Lower lobe of right lung (tissue), 2 donors: ENCODE measurements around the gene GDPGP1. TPM values are rescaled to one million over a fixed set of nuclear protein-coding genes. Genes with fewer than 3 reads are reported as not detected.

Experiments used
- ATAC-seq, 2 donors: fragments of 200-7000 bp; cut with Tn5 transposase; one replicate each; pipeline ENCODE4 v1.9.1; 2020 to 2022; ENCODE audit warnings: mild to moderate bottlenecking in 2 of 2, moderate library complexity in 2 of 2
- DNase-seq: peaks from one replicate; pipeline ENCODE4 v3.0.0-alpha.2; 2020
- H3K27ac ChIP-seq: fragments of 200-600 bp; one replicate; pipeline ENCODE4 v1.8.0; 2022
- H3K27me3 ChIP-seq: fragments of 200-600 bp; one replicate; pipeline ENCODE4 v1.8.0; 2022; ENCODE audit warnings: low read depth
- H3K36me3 ChIP-seq: fragments of 200-600 bp; one replicate; pipeline ENCODE4 v1.8.0; 2022; ENCODE audit warnings: mild to moderate bottlenecking
- H3K4me1 ChIP-seq: fragments of 200-600 bp; one replicate; pipeline ENCODE4 v1.8.0; 2022
- H3K4me3 ChIP-seq: fragments of 200-600 bp; one replicate; pipeline ENCODE4 v1.8.0; 2022; ENCODE audit warnings: mild to moderate bottlenecking
- H3K9me3 ChIP-seq: fragments of 200-600 bp; one replicate; pipeline ENCODE4 v1.8.0; 2022
- CTCF ChIP-seq: fragments of 200-600 bp; IDR thresholded peaks from one replicate; pipeline ENCODE4 v1.8.0; 2022; ENCODE audit warnings: antibody characterized with exemption, mild to moderate bottlenecking
- intact Hi-C: fragments of 100-400 bp; cut with DNase I; formaldehyde crosslinking; loops from one replicate; pipeline ENCODE4 v1.11.0; 2022
- total RNA-seq: library from RNA; stranded (reverse); fragmentation: NEBNext Ultra II Directional; extraction: Animal tissue kit (Norgen Biotek cat#: 25700); gene quantifications from one replicate; pipeline ENCODE4 v1.2.1, GENCODE V29; 2021
- donor health status: DM: no; HTN: yes; CAD: no; lungs with severe emphysema.

The GDPGP1 gene
- total RNA-seq, 1 donor from 2014 or later, result 13.1 TPM

DNA sequence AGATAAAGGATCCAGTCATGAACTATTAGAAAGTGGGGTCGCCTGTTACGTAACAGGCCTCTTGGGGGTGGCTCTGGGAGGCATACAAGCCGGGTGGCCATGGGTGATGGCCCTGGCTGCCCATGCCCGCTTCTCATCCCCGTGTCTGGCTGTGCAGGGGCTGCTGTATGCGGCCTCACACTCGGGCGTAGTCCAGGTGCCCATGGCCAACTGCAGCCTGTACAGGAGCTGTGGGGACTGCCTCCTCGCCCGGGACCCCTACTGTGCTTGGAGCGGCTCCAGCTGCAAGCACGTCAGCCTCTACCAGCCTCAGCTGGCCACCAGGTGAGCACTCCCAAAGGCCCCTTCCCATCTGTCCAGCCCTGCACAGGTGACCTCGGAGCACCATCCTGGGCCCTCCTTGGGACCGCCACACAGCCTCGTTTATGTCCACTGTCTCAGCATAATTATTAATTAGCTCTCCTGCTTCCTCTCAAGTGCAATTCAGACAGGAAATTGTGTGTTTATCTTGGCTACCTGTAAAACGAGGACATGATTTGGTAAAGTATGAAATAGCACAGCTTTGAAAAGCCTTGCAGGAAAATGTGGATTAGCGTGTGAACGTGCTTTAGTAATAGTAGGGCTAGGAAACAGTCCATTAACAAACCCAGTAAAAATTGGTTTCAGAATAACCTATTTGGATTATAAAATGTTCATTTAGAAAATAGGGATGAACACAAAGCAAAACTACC, 8.3 kb upstream of the GDPGP1 start:
- Histone ChIP-seq H3K36me3 (peaks cover 94% of the 10 kb centered on the region), H3K27me3 (no peaks in the 10 kb centered on the region), H3K4me3 (no peak overlapping the region), H3K27ac (no peak overlapping the region), H3K9me3 (no peaks in the 10 kb centered on the region), H3K4me1 (peaks cover 18% of the 10 kb centered on the region)
- TF ChIP-seq CTCF, result no peak
- peak in 1 of 2 donors; percentile 11 for ATAC-seq
- no peak for DNase-seq
- intact Hi-C loops, result no loop called here

GRCh38 chr15:90227336-90227735, 6.7 kb upstream of the GDPGP1 start:
- Histone ChIP-seq H3K9me3 (no peaks in the 10 kb centered on the region), H3K27me3 (no peaks in the 10 kb centered on the region), H3K4me1 (peaks cover 25% of the 10 kb centered on the region)

DNA sequence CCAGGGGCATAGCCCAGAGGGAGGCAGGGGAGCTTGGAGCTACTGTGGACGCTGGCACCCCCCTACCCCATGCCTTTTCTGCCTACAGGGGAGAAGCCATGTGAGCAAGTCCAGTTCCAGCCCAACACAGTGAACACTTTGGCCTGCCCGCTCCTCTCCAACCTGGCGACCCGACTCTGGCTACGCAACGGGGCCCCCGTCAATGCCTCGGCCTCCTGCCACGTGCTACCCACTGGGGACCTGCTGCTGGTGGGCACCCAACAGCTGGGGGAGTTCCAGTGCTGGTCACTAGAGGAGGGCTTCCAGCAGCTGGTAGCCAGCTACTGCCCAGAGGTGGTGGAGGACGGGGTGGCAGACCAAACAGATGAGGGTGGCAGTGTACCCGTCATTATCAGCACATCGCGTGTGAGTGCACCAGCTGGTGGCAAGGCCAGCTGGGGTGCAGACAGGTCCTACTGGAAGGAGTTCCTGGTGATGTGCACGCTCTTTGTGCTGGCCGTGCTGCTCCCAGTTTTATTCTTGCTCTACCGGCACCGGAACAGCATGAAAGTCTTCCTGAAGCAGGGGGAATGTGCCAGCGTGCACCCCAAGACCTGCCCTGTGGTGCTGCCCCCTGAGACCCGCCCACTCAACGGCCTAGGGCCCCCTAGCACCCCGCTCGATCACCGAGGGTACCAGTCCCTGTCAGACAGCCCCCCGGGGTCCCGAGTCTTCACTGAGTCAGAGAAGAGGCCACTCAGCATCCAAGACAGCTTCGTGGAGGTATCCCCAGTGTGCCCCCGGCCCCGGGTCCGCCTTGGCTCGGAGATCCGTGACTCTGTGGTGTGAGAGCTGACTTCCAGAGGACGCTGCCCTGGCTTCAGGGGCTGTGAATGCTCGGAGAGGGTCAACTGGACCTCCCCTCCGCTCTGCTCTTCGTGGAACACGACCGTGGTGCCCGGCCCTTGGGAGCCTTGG, 5.9 kb upstream of the GDPGP1 start:
- Histone ChIP-seq H3K27ac (no peak overlapping the region), H3K36me3 (peaks cover 80% of the 10 kb centered on the region), H3K4me3 (no peak overlapping the region), H3K27me3 (no peaks in the 10 kb centered on the region), H3K4me1 (peaks cover 32% of the 10 kb centered on the region), H3K9me3 (no peaks in the 10 kb centered on the region)
- DNase-seq, result no peak
- intact Hi-C loops, result no loop called here
- TF ChIP-seq CTCF, result no peak
- ATAC-seq, result no peak

More at GRCh38 chr15:90227336-90227735, 6.7 kb upstream of the GDPGP1 start:
- no peak for TF ChIP-seq CTCF
- H3K27ac ChIP-seq, result no peak overlapping the region
- H3K36me3 ChIP-seq, result peaks cover 86% of the 10 kb centered on the region
- ATAC-seq (no peak), DNase-seq (no peak)
- no peak overlapping the region for H3K4me3 ChIP-seq
- intact Hi-C loops, result no loop called here

- Histone ChIP-seq H3K27ac (no peak overlapping the region), H3K9me3 (no peaks in the 10 kb centered on the region), H3K4me1 (peaks cover 33% of the 10 kb centered on the region), H3K27me3 (no peaks in the 10 kb centered on the region), H3K4me3 (no peak overlapping the region), H3K36me3 (peaks cover 71% of the 10 kb centered on the region)
- no peak for TF ChIP-seq CTCF
- DNase-seq (no peak), ATAC-seq (no peak)
- intact Hi-C loops, result no loop called here
Measured at GRCh38 chr15:90228960-90229359, 5.0 kb upstream of the GDPGP1 start.

DNA sequence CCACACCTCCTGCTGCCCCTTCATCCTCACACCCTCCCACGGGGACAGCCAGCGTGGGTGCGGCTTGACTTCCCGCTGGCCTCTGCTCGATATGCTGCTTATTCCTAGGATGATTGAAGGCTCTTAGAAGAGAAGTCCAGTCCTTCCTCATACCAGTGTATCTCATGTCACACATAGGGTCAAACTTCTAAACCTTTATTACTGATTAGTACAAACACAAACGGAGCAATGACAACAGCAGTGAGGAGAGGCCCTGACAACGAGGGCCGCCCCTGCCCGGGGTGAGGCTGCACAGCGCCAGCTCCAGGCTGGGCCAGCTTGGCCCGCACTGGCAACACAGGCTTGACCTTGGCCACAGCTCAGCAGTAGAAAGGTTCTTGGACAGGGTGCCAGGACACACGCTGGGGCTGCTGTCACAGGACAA, 3.9 kb upstream of the GDPGP1 start:
- intact Hi-C loops, result no loop called here
- DNase-seq (no peak), ATAC-seq (no peak)
- Histone ChIP-seq H3K9me3 (no peaks in the 10 kb centered on the region), H3K4me1 (peaks cover 39% of the 10 kb centered on the region), H3K27ac (peak overlapping the region; percentile 64), H3K36me3 (peaks cover 60% of the 10 kb centered on the region), H3K4me3 (no peak overlapping the region), H3K27me3 (no peaks in the 10 kb centered on the region)
- TF ChIP-seq CTCF, result no peak
